ENCODE results near the gene RASA3.
"Not testable (repeated sequence)": the region's sequence is repeated elsewhere in the genome, so short reads cannot be mapped to it uniquely, and the experiment has no call there.

Gene RASA3

DNA sequence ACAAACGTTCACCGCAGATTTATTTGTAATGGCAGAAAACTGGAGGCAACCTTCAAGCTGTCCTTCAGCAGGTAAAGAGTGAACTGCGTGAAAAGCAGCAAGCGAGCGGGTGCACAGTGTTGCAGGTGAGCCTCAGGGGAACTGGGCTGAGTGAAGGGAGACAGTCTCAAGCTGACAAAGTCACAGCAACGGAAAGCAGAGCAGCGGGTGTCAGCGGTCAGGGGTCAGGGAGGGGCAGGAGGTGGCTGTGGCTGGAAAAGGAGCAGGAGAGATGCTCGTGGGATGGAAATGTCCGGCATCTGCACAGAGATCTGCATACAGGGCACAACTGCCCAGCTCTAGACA lies 8.5 kb upstream of the RASA3 start:
- no peak for FAIRE-seq

- FAIRE-seq: no peak
These were observed 7.9 kb upstream of the RASA3 start for GRCh38 chr13:114140131-114140905.

DNA sequence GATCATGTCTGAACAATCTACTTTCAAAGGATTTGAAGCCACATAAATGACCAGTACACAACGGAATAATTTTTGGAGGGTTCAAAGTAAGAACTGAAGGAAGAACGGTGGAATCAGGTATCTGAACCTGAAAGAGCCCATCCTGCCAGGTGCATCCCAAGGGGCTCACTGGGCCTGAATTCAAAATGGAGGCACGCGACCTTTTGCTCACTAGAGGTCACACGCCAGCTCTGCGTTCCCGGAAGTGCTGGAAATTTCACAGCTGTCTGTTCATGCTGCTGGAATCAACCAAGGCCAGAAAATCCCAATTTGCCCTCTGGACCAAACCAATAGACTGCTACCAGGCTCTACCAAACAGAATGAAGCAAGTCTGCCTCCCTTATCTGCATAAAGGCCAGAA lies 4.2 kb upstream of the RASA3 start:
- FAIRE-seq: no peak

DNA sequence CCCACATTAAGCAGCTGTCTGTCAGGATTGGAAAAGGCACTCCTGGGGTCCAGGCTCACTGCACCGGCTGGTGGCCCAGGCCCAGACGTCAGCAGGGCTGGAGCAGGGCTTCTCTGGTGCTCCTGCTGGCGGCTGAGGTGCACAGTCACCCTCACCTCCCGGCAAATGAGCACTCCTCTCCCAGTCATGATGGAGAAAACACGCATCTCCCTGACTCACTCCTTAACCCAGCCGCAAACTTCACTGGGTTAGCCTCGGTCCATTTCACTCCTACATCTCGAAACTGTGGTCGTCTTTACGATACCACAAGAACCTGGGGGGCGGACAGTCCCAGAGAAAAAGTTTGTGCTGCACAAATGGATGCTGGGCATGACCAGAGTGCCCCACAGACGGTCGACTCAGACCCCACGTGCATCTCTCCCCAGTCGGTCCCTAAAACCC lies 3.3 kb upstream of the RASA3 start:
- FAIRE-seq: no peak

- FAIRE-seq: no peak
These were observed 2.7 kb upstream of the RASA3 start for GRCh38 chr13:114134944-114135610.

DNA sequence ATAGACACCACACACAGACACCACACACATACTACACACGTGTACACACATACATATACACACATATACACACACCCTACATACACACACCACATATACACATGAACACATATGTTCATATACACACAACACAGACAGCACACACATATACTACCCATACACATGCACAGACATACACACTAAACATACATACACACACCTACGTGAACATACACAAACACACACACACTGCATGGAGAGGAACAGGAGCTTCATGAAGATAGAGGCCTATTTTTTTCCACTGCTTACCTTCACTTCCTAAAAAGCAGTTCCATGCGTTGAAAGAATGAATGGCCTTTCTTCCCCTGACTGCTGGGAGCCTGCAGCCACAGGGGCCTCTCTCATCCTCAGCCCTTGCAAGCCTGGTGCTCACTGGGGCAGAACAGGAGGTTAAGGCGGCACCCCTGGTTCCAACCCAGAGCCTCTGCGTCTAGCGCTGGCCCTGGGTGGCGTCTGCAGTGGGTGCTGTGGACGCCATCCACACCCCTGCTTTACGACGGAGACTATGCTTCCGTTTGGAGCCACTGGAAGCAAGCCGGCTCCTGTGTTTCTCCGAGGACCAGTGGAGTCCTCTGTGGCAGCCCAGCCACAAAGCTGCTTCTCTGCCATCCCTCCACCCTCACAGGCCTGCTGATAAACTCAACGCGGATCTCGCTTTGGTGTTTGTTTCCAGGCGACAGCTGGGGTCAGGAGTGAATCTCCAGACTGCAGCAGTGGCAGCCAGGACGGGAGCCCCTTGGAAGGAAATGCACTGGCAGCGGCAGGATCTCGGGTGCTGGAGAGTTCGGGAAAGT lies 1.9 kb upstream of the RASA3 start:
- FAIRE-seq: no peak

GRCh38 chr13:114133552-114133951 lies 1.1 kb upstream of the RASA3 start:
- not testable (repeated sequence) for FAIRE-seq

GRCh38 chr13:114133126-114133525 lies 703 bp upstream of the RASA3 start:
- not testable (repeated sequence) for FAIRE-seq

DNA sequence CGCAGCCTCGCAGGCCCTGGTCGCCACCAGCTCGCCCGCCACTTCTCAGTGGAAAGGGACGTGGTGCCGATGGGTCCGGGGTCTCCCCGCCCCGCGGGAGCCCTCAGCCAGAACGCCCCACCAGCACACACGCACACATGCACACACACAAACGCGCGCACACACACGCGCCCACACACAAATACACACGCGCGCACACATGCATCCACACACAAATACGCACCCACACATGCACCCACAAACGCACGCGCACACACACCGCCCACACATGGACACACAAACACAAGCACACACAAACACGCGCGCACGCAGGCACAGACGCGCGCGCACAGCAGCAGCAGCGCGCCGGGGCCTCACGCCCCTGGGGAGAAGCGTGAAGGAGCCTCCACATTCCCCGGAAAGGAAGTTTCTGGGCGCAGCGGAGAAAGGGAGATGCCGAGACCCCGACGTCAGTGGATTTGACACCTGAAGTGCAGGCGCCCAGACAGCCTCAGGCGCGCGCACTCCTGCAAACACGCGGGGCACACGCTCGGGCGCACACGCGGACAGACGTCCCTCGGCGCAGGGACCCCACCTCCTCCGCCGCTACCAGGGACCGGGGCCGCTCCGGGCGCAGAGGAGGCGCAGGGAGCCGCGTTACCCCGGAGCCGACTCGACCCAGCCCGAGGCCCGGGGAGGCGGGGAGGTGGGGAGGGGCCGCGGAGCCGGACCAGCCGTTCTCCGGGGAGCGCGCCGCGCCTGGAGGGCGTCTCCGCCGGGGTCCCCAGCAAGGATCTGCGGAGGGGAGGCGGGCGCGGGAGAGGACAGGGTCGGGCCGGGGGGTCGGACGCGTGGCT lies 622 bp downstream of the RASA3 start:
- no peak for FAIRE-seq

DNA sequence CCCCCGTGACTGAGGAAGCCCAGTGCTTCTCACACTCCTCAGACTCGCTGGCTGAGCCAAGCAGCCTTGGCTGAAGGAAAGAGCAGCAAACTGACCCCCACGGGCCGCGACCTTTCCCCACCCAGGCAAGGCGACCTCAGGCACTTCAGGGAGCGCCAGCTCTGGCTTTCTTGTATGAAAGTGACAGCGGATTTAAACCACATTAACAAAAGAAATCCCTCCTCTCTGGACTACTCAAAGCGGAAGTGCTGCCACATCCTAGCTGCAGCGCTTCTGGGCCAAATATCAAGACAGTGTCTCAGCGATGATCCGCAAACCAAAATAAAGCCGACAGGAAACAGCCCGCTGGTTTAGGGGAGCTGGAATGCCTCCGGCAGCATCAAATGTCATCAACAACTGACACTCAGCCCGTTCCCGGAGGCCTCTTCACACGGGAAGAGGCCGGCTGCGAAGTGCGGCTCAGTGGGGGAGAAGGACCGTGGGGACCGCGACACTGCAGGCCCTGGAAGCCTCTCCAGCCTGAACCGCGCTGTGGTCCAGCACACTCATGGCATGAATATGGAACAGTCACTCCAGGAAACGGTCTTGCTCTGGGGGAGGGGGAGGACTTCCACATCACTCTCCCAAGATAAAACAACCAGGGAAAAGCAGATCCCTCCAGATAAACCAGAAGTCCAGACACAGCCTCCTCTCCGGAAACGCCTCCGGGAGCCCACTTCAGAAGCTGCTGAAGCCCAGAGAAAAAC lies 1.4 kb downstream of the RASA3 start:
- no peak for FAIRE-seq

GRCh38 chr13:114130131-114130836 lies 2.1 kb downstream of the RASA3 start:
- FAIRE-seq: no peak

GRCh38 chr13:114129649-114130062 lies 2.8 kb downstream of the RASA3 start:
- no peak for FAIRE-seq

- FAIRE-seq: no peak
These were observed 3.5 kb downstream of the RASA3 start for GRCh38 chr13:114128624-114129522.

DNA sequence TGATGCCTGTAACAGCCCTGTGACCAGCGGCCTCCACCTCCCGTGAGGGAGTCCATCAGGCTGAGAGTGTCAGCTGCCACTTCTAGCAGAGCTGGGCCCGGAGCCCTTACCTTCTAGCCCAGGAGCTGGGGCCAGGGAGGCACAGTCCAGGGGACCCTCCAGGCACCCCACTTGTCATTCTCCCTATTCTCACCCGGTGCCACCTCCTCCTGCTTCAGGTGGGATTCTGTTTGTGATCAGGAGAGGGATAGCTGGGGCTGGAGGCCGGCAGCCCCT lies 4.1 kb downstream of the RASA3 start:
- FAIRE-seq: no peak

- FAIRE-seq: no peak
These were observed 4.7 kb downstream of the RASA3 start for GRCh38 chr13:114127473-114128347.

GRCh38 chr13:114126789-114127472 lies 5.5 kb downstream of the RASA3 start:
- FAIRE-seq: no peak

GRCh38 chr13:114126086-114126485 lies 6.3 kb downstream of the RASA3 start:
- FAIRE-seq: not testable (repeated sequence)

DNA sequence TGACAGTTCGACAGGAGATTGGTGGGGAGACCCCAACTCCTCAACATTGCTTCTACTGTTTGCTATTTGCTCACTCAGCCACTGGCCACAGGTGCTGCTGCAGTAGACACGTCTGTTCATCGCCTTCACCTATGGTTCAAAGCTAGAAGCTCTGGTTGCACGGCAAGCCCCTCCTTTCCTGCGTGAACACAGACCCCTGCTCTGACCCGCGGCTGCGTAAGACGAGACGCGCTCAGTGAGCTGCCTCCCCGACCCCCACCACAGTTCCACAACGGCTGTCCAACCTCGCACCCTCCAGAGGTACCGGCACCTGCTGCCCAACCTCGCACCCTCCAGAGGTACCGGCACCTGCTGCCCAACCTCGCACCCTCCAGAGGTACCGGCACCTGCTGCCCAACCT lies 6.8 kb downstream of the RASA3 start:
- FAIRE-seq: no peak

DNA sequence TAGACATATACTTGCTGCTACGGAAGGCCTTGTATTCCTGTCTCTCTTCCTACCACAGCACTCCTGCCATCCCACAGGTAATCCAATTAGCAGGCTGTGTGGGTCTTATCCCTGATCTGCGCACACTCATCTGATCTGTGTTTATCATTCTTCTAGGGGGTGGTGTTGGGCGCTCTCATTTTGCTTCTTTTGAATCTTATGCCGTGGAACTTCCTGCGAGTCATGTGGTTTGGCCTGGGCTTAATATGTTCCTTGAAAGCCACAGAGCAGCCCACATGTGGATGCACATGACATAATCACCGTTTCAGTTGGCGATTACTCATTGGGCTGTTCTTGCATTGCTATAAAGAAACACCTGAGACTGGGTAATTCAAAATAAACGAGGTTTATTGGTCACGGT lies 7.5 kb downstream of the RASA3 start:
- no peak for FAIRE-seq
